Ishikawa (cell line): ENCODE data around the gene XPO5.

ENCODE experiments used
- CEBPB ChIP-seq: IDR thresholded peaks from 2 replicates; pipeline ENCODE4 v1.6.1; 2012
- EGR1 ChIP-seq: IDR thresholded peaks from 2 replicates; pipeline ENCODE4 v1.6.1; 2012
- EP300 ChIP-seq: IDR thresholded peaks from 2 replicates; pipeline ENCODE4 v1.6.1; 2012; ENCODE audit warnings: borderline replicate concordance
- FOXM1 ChIP-seq: IDR thresholded peaks from 2 replicates; pipeline ENCODE4 v1.6.1; 2012; ENCODE audit warnings: low read depth, borderline replicate concordance
- MAX ChIP-seq: IDR thresholded peaks from 2 replicates; pipeline ENCODE4 v1.6.1; 2012
- NFIC ChIP-seq: IDR thresholded peaks from 2 replicates; pipeline ENCODE4 v1.6.1; 2012
- RAD21 ChIP-seq: IDR thresholded peaks from 2 replicates; pipeline ENCODE4 v1.6.1; 2012; ENCODE audit warnings: low read depth
- REST ChIP-seq: IDR thresholded peaks from 2 replicates; pipeline ENCODE4 v1.6.1; 2012; ENCODE audit warnings: low read depth, mild to moderate bottlenecking
- TAF1 ChIP-seq: IDR thresholded peaks from 2 replicates; pipeline ENCODE4 v1.6.1; 2012; ENCODE audit warnings: low read depth, mild to moderate bottlenecking
- TEAD4 ChIP-seq: IDR thresholded peaks from 2 replicates; pipeline ENCODE4 v1.6.1; 2012
- YY1 ChIP-seq: IDR thresholded peaks from 2 replicates; pipeline ENCODE4 v1.6.1; 2012; ENCODE audit warnings: low read depth

- TF ChIP-seq TAF1: no peak
- TF ChIP-seq EP300: no peak
- no peak for TF ChIP-seq TEAD4
- TF ChIP-seq RAD21: no peak
- TF ChIP-seq REST: no peak
- no peak for TF ChIP-seq CEBPB
- no peak for TF ChIP-seq EGR1
- TF ChIP-seq NFIC: no peak
- TF ChIP-seq YY1: no peak
- TF ChIP-seq FOXM1: no peak
- no peak for TF ChIP-seq MAX
Measured at GRCh38 chr6:43475516-43475915, 100.3 kb downstream of the XPO5 start.
